ENCODE data around the gene CRHR2.

Gene CRHR2

DNA sequence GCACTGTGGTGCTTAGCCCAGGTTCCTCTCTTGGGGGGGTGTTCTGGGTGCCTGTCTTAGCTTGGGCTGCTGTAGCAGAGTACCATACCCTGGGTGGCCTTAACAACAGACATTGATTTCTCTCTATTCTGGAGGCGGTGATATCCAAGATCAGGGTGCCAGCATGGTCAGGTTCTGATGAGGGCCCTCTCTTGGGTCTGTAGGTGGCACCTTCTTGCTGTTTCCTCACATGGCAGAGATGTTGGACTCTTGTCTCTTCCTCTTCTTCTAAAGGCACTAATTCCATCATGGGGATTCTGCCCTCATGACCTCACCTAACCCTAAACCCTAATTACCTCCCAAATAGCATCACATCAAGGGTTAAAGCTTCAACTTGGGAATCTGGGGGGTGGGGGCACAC is 19.9 kb upstream of the CRHR2 start:
- DNase-seq (ENCODE audit: low read depth in 2 of 2) = peak in 1 of 2 donors; percentile 25

GRCh38 chr7:30700941-30701340 is 18.7 kb upstream of the CRHR2 start:
- no peak overlapping the region for H3K4me3 ChIP-seq (replicated peaks in 1 of 2; ENCODE audit: low read depth in 2 of 2, low read length in 2 of 2)
- TF ChIP-seq CTCF (IDR thresholded peaks at IDR 0.05; ENCODE audit: low read depth, low read length) = no peak
- DNase-seq (ENCODE audit: low read depth in 2 of 2) = no peak

More for the DNA sequence above, 19.9 kb upstream of the CRHR2 start:
- H3K4me3 ChIP-seq (replicated peaks in 1 of 2; ENCODE audit: low read depth in 2 of 2, low read length in 2 of 2) = no peak overlapping the region
- peak; percentile 15 for TF ChIP-seq CTCF (IDR thresholded peaks at IDR 0.05; ENCODE audit: low read depth, low read length)

GRCh38 chr7:30699706-30700495 is 17.6 kb upstream of the CRHR2 start:
- DNase-seq (ENCODE audit: low read depth in 2 of 2) = no peak
- TF ChIP-seq CTCF (IDR thresholded peaks at IDR 0.05; ENCODE audit: low read depth, low read length) = no peak
- no peak overlapping the region for H3K4me3 ChIP-seq (replicated peaks in 1 of 2; ENCODE audit: low read depth in 2 of 2, low read length in 2 of 2)

GRCh38 chr7:30698481-30698880 is 16.2 kb upstream of the CRHR2 start:
- DNase-seq (ENCODE audit: low read depth in 2 of 2) = no peak
- no peak overlapping the region for H3K4me3 ChIP-seq (replicated peaks in 1 of 2; ENCODE audit: low read depth in 2 of 2, low read length in 2 of 2)
- TF ChIP-seq CTCF (IDR thresholded peaks at IDR 0.05; ENCODE audit: low read depth, low read length) = no peak

DNA sequence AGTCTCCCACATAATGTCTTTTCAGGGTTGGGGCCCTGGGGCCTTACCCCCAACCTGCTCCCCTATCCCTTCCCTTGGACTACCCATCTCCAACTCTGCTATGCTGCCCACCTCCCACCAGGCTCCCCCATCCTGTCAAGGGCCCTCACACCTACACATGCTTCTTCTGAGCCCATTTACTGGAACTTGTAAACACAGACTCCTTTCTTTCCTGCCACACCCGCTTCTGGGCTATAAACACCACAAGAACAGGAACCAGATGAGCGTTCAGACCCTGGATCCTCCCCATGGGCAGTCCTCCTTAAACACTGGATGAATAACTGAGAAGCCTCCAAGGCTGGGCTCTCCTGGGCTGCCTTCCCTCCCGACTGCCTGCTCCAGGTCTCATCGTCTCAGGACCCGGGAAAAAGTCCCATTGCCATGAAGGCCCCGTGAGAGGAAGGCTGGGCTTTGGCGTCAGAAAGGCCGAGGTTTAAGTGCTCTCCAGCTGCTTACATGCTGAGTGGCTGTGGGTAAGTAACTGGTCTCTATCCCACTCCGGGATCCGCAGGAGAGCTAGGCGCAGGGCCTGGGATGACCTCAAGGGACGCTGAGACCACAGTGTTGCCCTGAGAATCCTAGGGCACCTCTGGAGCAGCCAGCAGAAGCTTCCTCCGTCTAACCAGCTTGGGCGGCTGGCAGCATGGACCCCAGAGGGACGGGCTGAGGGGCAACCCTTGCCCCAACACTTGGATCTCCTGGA is 15.6 kb upstream of the CRHR2 start:
- no peak for TF ChIP-seq CTCF (IDR thresholded peaks at IDR 0.05; ENCODE audit: low read depth, low read length)
- DNase-seq (ENCODE audit: low read depth in 2 of 2) = no peak
- no peak overlapping the region for H3K4me3 ChIP-seq (replicated peaks in 1 of 2; ENCODE audit: low read depth in 2 of 2, low read length in 2 of 2)

- no peak for DNase-seq (ENCODE audit: low read depth in 2 of 2)
- no peak overlapping the region for H3K4me3 ChIP-seq (replicated peaks in 1 of 2; ENCODE audit: low read depth in 2 of 2, low read length in 2 of 2)
These were observed 12.8 kb upstream of the CRHR2 start for GRCh38 chr7:30694774-30695721.

More at GRCh38 chr7:30694774-30695721, 12.8 kb upstream of the CRHR2 start:
- no peak for TF ChIP-seq CTCF (IDR thresholded peaks at IDR 0.05; ENCODE audit: low read depth, low read length)

Data from cardiac fibroblast (primary cell).